ENCODE results near the gene CC2D2B. TPM values are rescaled to one million over a fixed set of nuclear protein-coding genes. Genes with fewer than 3 reads are reported as not detected.
A peak's percentile ranks its signal among the peaks of the same experiment; 100 is the strongest.
"Not testable (repeated sequence)": the region's sequence is repeated elsewhere in the genome, so short reads cannot be mapped to it uniquely, and the experiment has no call there.

The CC2D2B gene
- total and polyA plus RNA-seq, 10 donors: 0.26 to 7.1 (median 2.8) TPM

DNA sequence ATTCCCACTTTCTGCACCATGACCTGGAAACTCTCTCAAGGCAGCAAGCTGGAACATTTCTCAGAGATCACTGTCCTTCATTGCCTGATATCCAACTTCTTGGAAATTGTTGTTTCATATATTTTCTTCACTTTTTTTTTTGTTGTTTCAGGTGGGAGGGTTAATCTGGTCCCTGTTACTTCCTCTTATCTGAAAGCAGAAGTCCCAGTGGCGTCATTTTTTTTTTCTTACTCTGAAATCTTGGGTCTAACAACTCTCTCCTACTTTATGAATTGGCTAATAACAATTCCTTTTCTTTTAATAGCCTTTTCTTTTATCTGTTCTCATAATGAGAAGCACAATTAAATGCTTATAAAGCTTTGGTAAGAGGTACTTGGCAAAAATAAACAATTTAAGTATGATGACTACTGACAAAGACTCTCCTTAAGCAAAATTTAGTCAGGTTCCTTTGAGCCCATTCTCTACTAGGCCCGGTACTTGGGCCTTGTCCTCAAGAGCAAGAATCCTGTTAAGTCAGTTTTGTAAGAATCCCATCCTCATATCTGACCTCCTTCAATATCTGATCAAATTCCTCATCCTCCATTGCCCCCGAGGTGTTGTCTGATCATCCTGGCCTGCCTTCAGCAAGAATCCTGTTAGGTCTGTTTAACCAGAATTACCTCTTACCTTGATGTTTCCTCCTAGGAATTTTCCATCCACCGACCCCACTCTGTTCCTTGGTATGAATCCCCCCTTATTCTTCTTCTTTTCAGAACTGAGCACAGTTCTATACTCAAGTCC, 11.5 kb upstream of the CC2D2B start:
- no peak overlapping the region for H3K4me3 ChIP-seq
- H3K9me3 ChIP-seq: no peaks in the 10 kb centered on the region
- peak overlapping the region in 1 of 8 donors; percentile 14 for H3K27ac ChIP-seq
- H3K27me3 ChIP-seq (replicated peaks in 1 of 7): no peaks in the 10 kb centered on the region
- peaks cover 0 to 8% (median 0%) of the 10 kb centered on the region in 6 donors for H3K4me1 ChIP-seq
- no peak for TF ChIP-seq POLR2A (IDR thresholded peaks at IDR 0.05)
- no peak for TF ChIP-seq POLR2AphosphoS5 (IDR thresholded peaks at IDR 0.05)
- TF ChIP-seq, protein P1, sequence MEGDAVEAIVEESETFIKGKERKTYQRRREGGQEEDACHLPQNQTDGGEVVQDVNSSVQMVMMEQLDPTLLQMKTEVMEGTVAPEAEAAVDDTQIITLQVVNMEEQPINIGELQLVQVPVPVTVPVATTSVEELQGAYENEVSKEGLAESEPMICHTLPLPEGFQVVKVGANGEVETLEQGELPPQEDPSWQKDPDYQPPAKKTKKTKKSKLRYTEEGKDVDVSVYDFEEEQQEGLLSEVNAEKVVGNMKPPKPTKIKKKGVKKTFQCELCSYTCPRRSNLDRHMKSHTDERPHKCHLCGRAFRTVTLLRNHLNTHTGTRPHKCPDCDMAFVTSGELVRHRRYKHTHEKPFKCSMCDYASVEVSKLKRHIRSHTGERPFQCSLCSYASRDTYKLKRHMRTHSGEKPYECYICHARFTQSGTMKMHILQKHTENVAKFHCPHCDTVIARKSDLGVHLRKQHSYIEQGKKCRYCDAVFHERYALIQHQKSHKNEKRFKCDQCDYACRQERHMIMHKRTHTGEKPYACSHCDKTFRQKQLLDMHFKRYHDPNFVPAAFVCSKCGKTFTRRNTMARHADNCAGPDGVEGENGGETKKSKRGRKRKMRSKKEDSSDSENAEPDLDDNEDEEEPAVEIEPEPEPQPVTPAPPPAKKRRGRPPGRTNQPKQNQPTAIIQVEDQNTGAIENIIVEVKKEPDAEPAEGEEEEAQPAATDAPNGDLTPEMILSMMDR (IDR thresholded peaks at IDR 0.05 in 8 of 11, conservative IDR thresholded peaks at IDR 0.05 in 3 of 11): no peak
- DNase-seq: no peak
- H3K36me3 ChIP-seq: peaks cover 0 to 93% (median 6%) of the 10 kb centered on the region in 6 donors
- intact Hi-C loops (cut with DNase I; ENCODE audit: low total_unique reads): no loop called here
- 81 to 88% (median 85%) methylated on average over 4 of the region's 4 CpGs for WGBS, 5 donors

DNA sequence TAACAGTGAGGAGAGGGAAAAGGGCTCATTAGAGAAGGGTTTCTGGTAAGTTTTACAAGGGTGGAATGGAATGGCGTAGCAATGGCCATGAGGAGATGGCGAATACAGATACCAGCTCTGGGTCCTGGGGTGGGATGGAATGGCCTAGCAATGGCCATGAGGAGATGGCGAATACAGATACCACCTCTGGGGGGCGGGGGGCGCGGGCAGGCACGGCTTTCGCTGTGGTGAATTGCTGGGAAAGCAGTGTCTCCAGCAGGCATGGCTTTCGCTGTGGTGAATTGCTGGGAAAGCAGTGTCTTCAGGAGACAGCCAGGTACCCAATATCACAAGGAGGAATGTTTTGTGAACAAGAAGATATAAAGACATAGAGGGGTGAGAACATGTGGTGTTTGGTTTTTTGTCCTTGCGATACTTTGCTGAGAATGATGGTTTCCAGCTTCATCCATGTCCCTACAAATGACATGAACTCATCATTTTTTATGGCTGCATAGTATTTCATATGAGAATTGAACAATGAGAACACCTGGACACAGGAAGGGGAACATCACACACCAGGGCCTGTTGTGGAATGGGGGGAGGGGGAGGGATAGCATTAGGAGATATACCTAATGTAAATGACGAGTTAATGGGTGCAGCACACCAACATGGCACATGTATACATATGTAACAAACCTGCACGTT, 1.7 kb upstream of the CC2D2B start:
- Histone ChIP-seq H3K36me3 (peaks cover 0 to 30% (median 3%) of the 10 kb centered on the region in 6 donors), H3K4me1 (peaks cover 4 to 38% (median 17%) of the 10 kb centered on the region in 6 donors)
- 94 to 98% (median 98%) methylated on average over 12 of the region's 12 CpGs for WGBS, 5 donors
- H3K27ac ChIP-seq; H3K9me3 ChIP-seq; H3K27me3 ChIP-seq (replicated peaks in 1 of 7); H3K4me3 ChIP-seq; intact Hi-C loops (cut with DNase I; ENCODE audit: low total_unique reads): not testable (repeated sequence)
- peak; percentile 68 for DNase-seq

DNA sequence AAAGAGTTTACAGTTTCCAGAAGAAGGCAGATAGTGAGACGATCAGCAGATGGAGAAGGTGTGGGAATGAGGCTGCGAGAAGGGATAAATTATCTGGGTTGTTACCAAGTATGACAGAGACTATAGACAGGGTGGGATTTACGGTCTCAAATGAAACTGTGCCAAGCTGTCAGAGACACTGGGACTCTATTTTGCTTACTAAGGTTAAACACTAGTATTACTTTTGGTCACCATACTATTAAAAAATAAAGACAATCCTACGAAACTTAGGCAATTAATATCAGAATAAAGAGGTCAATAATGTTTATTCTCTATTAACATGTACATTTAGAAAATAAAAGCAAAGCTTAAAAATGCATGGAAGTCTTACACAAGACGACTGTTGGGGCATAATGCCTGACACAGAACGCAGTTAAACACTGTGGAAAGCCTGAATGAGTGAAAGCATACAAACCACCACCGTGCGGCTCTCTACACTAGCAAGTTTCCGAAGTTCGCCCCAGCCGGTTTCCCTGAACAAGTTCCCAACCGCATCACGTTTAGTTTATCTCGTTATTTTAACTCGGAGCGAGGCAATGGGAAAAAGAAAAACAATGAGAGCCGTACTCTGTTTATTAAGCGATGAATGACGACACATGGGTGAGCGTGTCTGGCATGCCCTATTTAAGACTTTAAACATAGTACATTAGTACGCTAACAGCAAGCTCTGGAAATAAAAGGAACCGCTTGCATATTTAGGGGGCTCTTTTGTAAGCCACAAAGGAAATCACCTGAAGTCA, 909 bp upstream of the CC2D2B start:
- no peak for TF ChIP-seq POLR2AphosphoS5 (IDR thresholded peaks at IDR 0.05)
- TF ChIP-seq, protein P1 (IDR thresholded peaks at IDR 0.05 in 8 of 11, conservative IDR thresholded peaks at IDR 0.05 in 3 of 11): peak in 1 of 11 experiments; percentile 30
- Histone ChIP-seq H3K9me3 (no peaks in the 10 kb centered on the region), H3K27ac (peak overlapping the region; percentile 71 to 91 (median 86)), H3K36me3 (peaks cover 0 to 22% (median 3%) of the 10 kb centered on the region in 6 donors), H3K27me3 (replicated peaks in 1 of 7) (no peaks in the 10 kb centered on the region), H3K4me1 (peaks cover 4 to 38% (median 17%) of the 10 kb centered on the region in 6 donors), H3K4me3 (peak overlapping the region; percentile 71 to 96 (median 80))
- WGBS, 5 donors: 12 to 13% (median 12%) methylated on average over 22 of the region's 22 CpGs
- intact Hi-C loops (cut with DNase I; ENCODE audit: low total_unique reads): no loop called here
- peak; percentile 76 for DNase-seq

DNA sequence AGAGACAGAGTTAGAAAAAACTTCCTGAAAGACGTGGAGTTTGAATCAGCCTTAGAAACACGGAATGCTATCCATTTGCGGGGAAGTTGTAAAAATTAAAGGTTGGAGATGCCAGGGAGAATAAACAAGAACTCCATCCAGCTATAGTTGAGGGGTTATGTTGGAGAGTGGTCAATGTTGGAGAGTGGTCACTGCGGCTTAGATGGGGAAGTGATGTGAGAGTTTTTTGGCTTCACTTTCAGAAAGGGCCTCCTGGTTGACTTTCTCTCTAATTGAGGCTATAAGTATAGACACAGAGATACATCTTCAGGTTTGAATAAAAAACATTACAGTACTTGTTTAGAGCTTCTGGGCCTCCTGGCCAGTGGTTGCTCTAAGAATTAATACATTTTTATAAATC, 675 bp downstream of the CC2D2B start:
- H3K4me3 ChIP-seq: peak overlapping the region in 4 of 8 donors; percentile 71 to 96 (median 79)
- intact Hi-C loops (cut with DNase I; ENCODE audit: low total_unique reads): no loop called here
- no peak for DNase-seq
- TF ChIP-seq POLR2AphosphoS5 (IDR thresholded peaks at IDR 0.05) (no peak), POLR2A (IDR thresholded peaks at IDR 0.05) (no peak)
- TF ChIP-seq, protein P1 (IDR thresholded peaks at IDR 0.05 in 8 of 11, conservative IDR thresholded peaks at IDR 0.05 in 3 of 11): no peak
- H3K4me1 ChIP-seq: peaks cover 4 to 23% (median 11%) of the 10 kb centered on the region in 6 donors
- peak overlapping the region in 3 of 8 donors; percentile 88 to 91 (median 90) for H3K27ac ChIP-seq
- 58 to 69% (median 66%) methylated on average over 4 of the region's 4 CpGs for WGBS, 5 donors
- no peaks in the 10 kb centered on the region for H3K27me3 ChIP-seq (replicated peaks in 1 of 7)
- H3K9me3 ChIP-seq: no peaks in the 10 kb centered on the region
- peaks cover 0 to 11% (median 0%) of the 10 kb centered on the region in 6 donors for H3K36me3 ChIP-seq

Data from spleen (tissue), 11 donors.